Liver (tissue), 9 donors: Measurements from ENCODE around the gene PLA2G4A. TPM values are rescaled to one million over a fixed set of nuclear protein-coding genes. Genes with fewer than 3 reads are reported as not detected.

ENCODE experiments used
- DNase-seq: peaks from one replicate; pipeline ENCODE4 v3.0.0-alpha.2; 2017; ENCODE audit warnings: low spot score
- H3K27ac ChIP-seq, 2 donors: one replicate each; pipeline ENCODE4 v1.7.0; 2013; ENCODE audit warnings: inconsistent platforms in 2 of 2, low read length in 2 of 2, control low read depth in 1 of 2, low read depth in 1 of 2, mild to moderate bottlenecking in 1 of 2
- H3K27me3 ChIP-seq, 4 donors: one replicate each; pipeline versions ENCODE4 v1.6.1 to v1.7.0; 2013; ENCODE audit warnings: low read length in 3 of 4, inconsistent platforms in 1 of 4, mild to moderate bottlenecking in 1 of 4, moderate library complexity in 1 of 4; ENCODE audit not compliant: control insufficient read depth in 4 of 4, insufficient read depth in 4 of 4
- H3K36me3 ChIP-seq, 4 donors: one replicate each; pipeline versions ENCODE4 v1.6.1 to v1.7.0; 2013; ENCODE audit warnings: low read length in 3 of 4, mild to moderate bottlenecking in 3 of 4, low read depth in 1 of 4, moderate library complexity in 1 of 4; ENCODE audit not compliant: control insufficient read depth in 4 of 4, insufficient read depth in 3 of 4
- H3K4me1 ChIP-seq, 4 donors: one replicate each; pipeline versions ENCODE4 v1.6.1 to v1.7.0; 2013; ENCODE audit warnings: low read length in 3 of 4, mild to moderate bottlenecking in 3 of 4, moderate library complexity in 1 of 4; ENCODE audit not compliant: control insufficient read depth in 4 of 4, insufficient read depth in 4 of 4
- H3K4me3 ChIP-seq, 3 donors: one replicate each; pipeline versions ENCODE4 v1.6.1 to v1.7.0; 2013; ENCODE audit warnings: low read length in 3 of 3, control low read depth in 1 of 3, low read depth in 1 of 3, mild to moderate bottlenecking in 1 of 3
- H3K9ac ChIP-seq, 2 donors: one replicate each; pipeline ENCODE4 v1.7.0; 2013; ENCODE audit warnings: low read length in 2 of 2, mild to moderate bottlenecking in 2 of 2, moderate library complexity in 2 of 2, control low read depth in 1 of 2, low read depth in 1 of 2
- H3K9me3 ChIP-seq, 4 donors: one replicate each; pipeline versions ENCODE4 v1.6.1 to v1.7.0; 2013; ENCODE audit warnings: low read length in 3 of 4; ENCODE audit not compliant: control insufficient read depth in 4 of 4
- ATF3 ChIP-seq: IDR thresholded peaks from 2 replicates; pipeline ENCODE4 v1.6.1; 2016; ENCODE audit warnings: antibody characterized with exemption
- EGR1 ChIP-seq, 2 donors: IDR thresholded peaks; 2 replicates each; pipeline ENCODE4 v1.6.1; 2016 to 2018; ENCODE audit warnings: antibody characterized with exemption in 2 of 2, low read depth in 2 of 2
- FOXA1 ChIP-seq: IDR thresholded peaks from 2 replicates; pipeline ENCODE4 v1.6.1; 2016; ENCODE audit warnings: antibody characterized with exemption
- FOXA2 ChIP-seq: IDR thresholded peaks from 2 replicates; pipeline ENCODE4 v1.6.1; 2016; ENCODE audit warnings: antibody characterized with exemption
- GABPA ChIP-seq, 2 donors: IDR thresholded peaks in 1 of 2; conservative IDR thresholded peaks in 1 of 2; 2 replicates each; pipeline ENCODE4 v1.6.1; 2016; ENCODE audit warnings: antibody characterized with exemption in 2 of 2, mild to moderate bottlenecking in 1 of 2, moderate library complexity in 1 of 2
- HNF4A ChIP-seq, 2 donors: conservative IDR thresholded peaks; 2 replicates each; pipeline ENCODE4 v1.6.1; 2016; ENCODE audit warnings: antibody characterized with exemption in 2 of 2, mild to moderate bottlenecking in 2 of 2
- HNF4G ChIP-seq: IDR thresholded peaks from 2 replicates; pipeline ENCODE4 v1.6.1; 2016; ENCODE audit warnings: antibody characterized with exemption
- JUND ChIP-seq, 2 donors: IDR thresholded peaks; 2 replicates each; pipeline ENCODE4 v1.6.1; 2016; ENCODE audit warnings: antibody characterized with exemption in 2 of 2
- NR2F2 ChIP-seq: IDR thresholded peaks from 2 replicates; pipeline ENCODE4 v1.6.1; 2016; ENCODE audit warnings: antibody characterized with exemption
- RAD21 ChIP-seq, 2 donors: IDR thresholded peaks; 2 replicates each; pipeline ENCODE4 v1.6.1; 2016; ENCODE audit warnings: antibody characterized with exemption in 2 of 2, mild to moderate bottlenecking in 2 of 2
- RXRA ChIP-seq, 2 donors: IDR thresholded peaks; 2 replicates each; pipeline ENCODE4 v1.6.1; 2017 to 2018; ENCODE audit warnings: antibody characterized with exemption in 2 of 2, mild to moderate bottlenecking in 1 of 2
- SP1 ChIP-seq: IDR thresholded peaks from 2 replicates; pipeline ENCODE4 v1.6.1; 2018; ENCODE audit warnings: antibody characterized with exemption, mild to moderate bottlenecking
- YY1 ChIP-seq: IDR thresholded peaks from 2 replicates; pipeline ENCODE4 v1.6.1; 2016; ENCODE audit warnings: antibody characterized with exemption, mild to moderate bottlenecking
- WGBS: extraction: QIAGEN DNeasy Blood & Tissue Kit; methylation state at CpG from one replicate; pipeline ENCODE4 v1.1.7; 2013; 5-methylcytosine and 5-hydroxymethylcytosine counted together
- polyA plus RNA-seq, 2 donors: library from polyadenylated mRNA; stranded (reverse) in 1 of 2; unstranded in 1 of 2; fragments of 200-250 nt in 1 of 2; fragments of >200 nt in 1 of 2; fragmentation: Nextera tagmentation in 1 of 2; extraction: Ambion mirVana in 1 of 2; gene quantifications; one replicate each; pipeline versions ENCODE4 v1.2.1 to v1.2.3, GENCODE V29; 2013 to 2015
- total RNA-seq, 2 donors: library from RNA; depleted of rRNA; stranded (reverse); fragments of >200 nt; gene quantifications; one replicate each; pipeline ENCODE4 v1.2.3, GENCODE V29; 2014
- TF ChIP-seq, protein P1 (sequence below): fragments of 150-350 bp; IDR thresholded peaks from 2 replicates; pipeline ENCODE4 v1.5.1; 2017; ENCODE audit warnings: improper control_type of control experiment, low read depth, low read length; ENCODE audit not compliant: missing input control
- TF ChIP-seq, protein P2 (sequence below): IDR thresholded peaks from 2 replicates; pipeline ENCODE4 v1.6.1; 2016; ENCODE audit warnings: antibody characterized with exemption
- donor health status: healthy.
- donor health status: healthy.
- donor health status: healthy.
- donor health status: healthy.
- donor health status: healthy.

Gene PLA2G4A
- total and polyA plus RNA-seq, 4 donors, result 0.39 to 2.5 (median 1.1) TPM

- H3K9ac ChIP-seq, result no peak overlapping the region
- no peak for DNase-seq
- H3K27ac ChIP-seq, result no peak overlapping the region
- 68% methylated on average over 4 of the region's 4 CpGs for WGBS
- H3K36me3 ChIP-seq, result no peaks in the 10 kb centered on the region
- TF ChIP-seq HNF4G (no peak), GABPA (IDR thresholded peaks at IDR 0.05 in 1 of 2, conservative IDR thresholded peaks at IDR 0.05 in 1 of 2) (no peak), NR2F2 (no peak), RAD21 (IDR thresholded peaks at IDR 0.05) (no peak), EGR1 (IDR thresholded peaks at IDR 0.05; ENCODE audit: low read depth in 2 of 2) (no peak), SP1 (no peak), HNF4A (conservative IDR thresholded peaks at IDR 0.05) (no peak), YY1 (no peak)
- TF ChIP-seq, protein P1, sequence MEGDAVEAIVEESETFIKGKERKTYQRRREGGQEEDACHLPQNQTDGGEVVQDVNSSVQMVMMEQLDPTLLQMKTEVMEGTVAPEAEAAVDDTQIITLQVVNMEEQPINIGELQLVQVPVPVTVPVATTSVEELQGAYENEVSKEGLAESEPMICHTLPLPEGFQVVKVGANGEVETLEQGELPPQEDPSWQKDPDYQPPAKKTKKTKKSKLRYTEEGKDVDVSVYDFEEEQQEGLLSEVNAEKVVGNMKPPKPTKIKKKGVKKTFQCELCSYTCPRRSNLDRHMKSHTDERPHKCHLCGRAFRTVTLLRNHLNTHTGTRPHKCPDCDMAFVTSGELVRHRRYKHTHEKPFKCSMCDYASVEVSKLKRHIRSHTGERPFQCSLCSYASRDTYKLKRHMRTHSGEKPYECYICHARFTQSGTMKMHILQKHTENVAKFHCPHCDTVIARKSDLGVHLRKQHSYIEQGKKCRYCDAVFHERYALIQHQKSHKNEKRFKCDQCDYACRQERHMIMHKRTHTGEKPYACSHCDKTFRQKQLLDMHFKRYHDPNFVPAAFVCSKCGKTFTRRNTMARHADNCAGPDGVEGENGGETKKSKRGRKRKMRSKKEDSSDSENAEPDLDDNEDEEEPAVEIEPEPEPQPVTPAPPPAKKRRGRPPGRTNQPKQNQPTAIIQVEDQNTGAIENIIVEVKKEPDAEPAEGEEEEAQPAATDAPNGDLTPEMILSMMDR, result no peak
- no peaks in the 10 kb centered on the region for H3K4me1 ChIP-seq
- no peaks in the 10 kb centered on the region for H3K27me3 ChIP-seq
- no peak overlapping the region for H3K4me3 ChIP-seq
- H3K9me3 ChIP-seq, result no peaks in the 10 kb centered on the region
Measured at GRCh38 chr1:186948535-186948934, 119.8 kb downstream of the PLA2G4A start.

GRCh38 chr1:186949173-186949572 is 120.4 kb downstream of the PLA2G4A start:
- WGBS, result 1% methylated on average over 1 of the region's 1 CpG
- no peaks in the 10 kb centered on the region for H3K4me1 ChIP-seq
- H3K27ac ChIP-seq, result no peak overlapping the region
- TF ChIP-seq, protein P2, sequence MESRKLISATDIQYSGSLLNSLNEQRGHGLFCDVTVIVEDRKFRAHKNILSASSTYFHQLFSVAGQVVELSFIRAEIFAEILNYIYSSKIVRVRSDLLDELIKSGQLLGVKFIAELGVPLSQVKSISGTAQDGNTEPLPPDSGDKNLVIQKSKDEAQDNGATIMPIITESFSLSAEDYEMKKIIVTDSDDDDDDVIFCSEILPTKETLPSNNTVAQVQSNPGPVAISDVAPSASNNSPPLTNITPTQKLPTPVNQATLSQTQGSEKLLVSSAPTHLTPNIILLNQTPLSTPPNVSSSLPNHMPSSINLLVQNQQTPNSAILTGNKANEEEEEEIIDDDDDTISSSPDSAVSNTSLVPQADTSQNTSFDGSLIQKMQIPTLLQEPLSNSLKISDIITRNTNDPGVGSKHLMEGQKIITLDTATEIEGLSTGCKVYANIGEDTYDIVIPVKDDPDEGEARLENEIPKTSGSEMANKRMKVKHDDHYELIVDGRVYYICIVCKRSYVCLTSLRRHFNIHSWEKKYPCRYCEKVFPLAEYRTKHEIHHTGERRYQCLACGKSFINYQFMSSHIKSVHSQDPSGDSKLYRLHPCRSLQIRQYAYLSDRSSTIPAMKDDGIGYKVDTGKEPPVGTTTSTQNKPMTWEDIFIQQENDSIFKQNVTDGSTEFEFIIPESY, result no peak
- no peak for TF ChIP-seq RAD21 (IDR thresholded peaks at IDR 0.05)
- DNase-seq, result no peak
- no peaks in the 10 kb centered on the region for H3K9me3 ChIP-seq
- no peak overlapping the region for H3K9ac ChIP-seq
- no peak overlapping the region for H3K4me3 ChIP-seq
- no peaks in the 10 kb centered on the region for H3K36me3 ChIP-seq
- H3K27me3 ChIP-seq, result no peaks in the 10 kb centered on the region

DNA sequence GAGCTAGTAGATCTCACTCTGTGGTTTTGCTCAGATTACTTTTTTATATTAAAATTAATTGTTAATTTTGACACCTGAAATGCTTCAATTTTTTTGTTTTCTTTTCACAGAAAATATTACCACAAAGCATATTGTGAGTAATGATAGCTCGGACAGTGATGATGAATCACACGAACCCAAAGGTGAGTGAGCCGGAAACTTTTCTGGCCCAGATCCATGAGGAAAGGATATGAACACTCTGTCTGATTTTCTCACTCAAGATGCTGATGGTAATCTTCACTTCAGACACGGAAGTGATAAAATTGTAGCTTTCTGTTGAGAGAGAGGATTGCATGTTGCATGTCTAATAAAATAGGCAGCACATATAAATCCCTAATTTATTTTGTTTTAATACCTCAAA is 121.8 kb downstream of the PLA2G4A start:
- whole genome bisulfite sequencing, result 81% methylated on average over 4 of the region's 4 CpGs
- H3K9ac ChIP-seq, result no peak overlapping the region

More for the DNA sequence above, 121.8 kb downstream of the PLA2G4A start:
- no peak for DNase-seq
- H3K9me3 ChIP-seq, result no peaks in the 10 kb centered on the region
- TF ChIP-seq HNF4G, result no peak
- TF ChIP-seq EGR1 (IDR thresholded peaks at IDR 0.05; ENCODE audit: low read depth in 2 of 2), result no peak
- TF ChIP-seq JUND (IDR thresholded peaks at IDR 0.05), result no peak
- no peak for TF ChIP-seq SP1
- TF ChIP-seq ATF3, result no peak
- TF ChIP-seq RXRA (IDR thresholded peaks at IDR 0.05), result no peak
- TF ChIP-seq FOXA2, result no peak
- TF ChIP-seq, protein P1, result no peak
- no peak for TF ChIP-seq FOXA1
- no peak overlapping the region for H3K4me3 ChIP-seq
- H3K27ac ChIP-seq, result no peak overlapping the region
- H3K27me3 ChIP-seq, result no peaks in the 10 kb centered on the region
- no peaks in the 10 kb centered on the region for H3K36me3 ChIP-seq
- no peaks in the 10 kb centered on the region for H3K4me1 ChIP-seq
